HCT116 (cell line): ENCODE data around the gene SLC13A3. TPM values are rescaled to one million over a fixed set of nuclear protein-coding genes. Genes with fewer than 3 reads are reported as not detected.

Experiments
- ATAC-seq: fragments of 200-7000 bp; cut with Tn5 transposase; 2 replicates; pipeline ENCODE4 v1.9.1; 2020; ENCODE audit warnings: mild to moderate bottlenecking, moderate library complexity
- BruUV-seq: library from RNA; stranded (reverse); fragments of 400-500 nt; replicated peaks from 2 replicates; lab custom pipeline; 2021; lab: Mats Ljungman, UMichigan
- CTCF ChIA-PET: fragments of 300-600 bp; sonication (Branson Sonifier 250); formaldehyde crosslinking; loops from one replicate; lab custom pipeline; 2021; ENCODE audit warnings: antibody characterized with exemption; lab: Charles Lee
- POLR2A ChIA-PET: fragments of 300-600, 350-600 bp; sonication (Branson Sonifier 250); formaldehyde crosslinking; loops from one replicate; lab custom pipeline; 2021; ENCODE audit warnings: antibody characterized with exemption; lab: Charles Lee
- RAD21 ChIA-PET, 2 experiments: fragments of 300-600 bp; sonication (Branson Sonifier 250); formaldehyde crosslinking; loops; one replicate each; lab custom pipeline; 2023; ENCODE audit warnings: low total read pairs in 2 of 2; ENCODE audit not compliant: uncharacterized antibody in 2 of 2, unreplicated experiment in 2 of 2, low non-redundant PET in 1 of 2; lab: Charles Lee
- DNase-seq: peaks from one replicate; pipeline ENCODE4 v3.0.0-alpha.2; 2010; ENCODE audit warnings: low read depth, low spot score
- H2AFZ ChIP-seq: fragments of 200-600 bp; shearing (Covaris generic), sonication (generic); 2 replicates; pipeline ENCODE4 v1.6.1; 2017; ENCODE audit warnings: low read depth, mixed run types, mixed read lengths, antibody characterized with exemption, low read length; ENCODE audit not compliant: poor library complexity, severe bottlenecking
- H3K27ac ChIP-seq: 2 replicates; pipeline ENCODE4 v1.5.1; 2012; ENCODE audit warnings: low read depth, low read length
- H3K27me3 ChIP-seq: fragments of 200-600 bp; sonication (generic); 2 replicates; pipeline ENCODE4 v1.6.1; 2016; ENCODE audit warnings: mixed run types, low read length, mixed read lengths; ENCODE audit not compliant: insufficient read depth
- H3K36me3 ChIP-seq, 2 experiments: fragments of 200-500 bp in 1 of 2; fragments of 200-600 bp in 1 of 2; sonication (Bioruptor generic) in 1 of 2; sonication (generic) in 1 of 2; 2 replicates each; pipeline versions ENCODE4 v1.5.1 to v1.6.1; 2014 to 2016; ENCODE audit warnings: low read length in 2 of 2, inconsistent platforms in 1 of 2, mixed read lengths in 1 of 2, mixed run types in 1 of 2; ENCODE audit not compliant: insufficient read depth in 2 of 2, control insufficient read depth in 1 of 2
- H3K4me1 ChIP-seq, 2 experiments: fragments of 200-600 bp in 1 of 2; sonication (generic) in 1 of 2; 2 replicates each; pipeline versions ENCODE4 v1.5.1 to v1.6.1; 2012 to 2017; ENCODE audit warnings: low read length in 2 of 2, inconsistent platforms in 1 of 2, mild to moderate bottlenecking in 1 of 2, mixed read lengths in 1 of 2, mixed run types in 1 of 2, moderate library complexity in 1 of 2; ENCODE audit not compliant: insufficient read depth in 2 of 2, control insufficient read depth in 1 of 2
- H3K4me2 ChIP-seq: fragments of 200-600 bp; sonication (generic); 2 replicates; pipeline ENCODE4 v1.6.1; 2017; ENCODE audit warnings: mixed run types, low read length, mixed read lengths
- H3K4me3 ChIP-seq, 2 experiments: fragments of 200-600 bp in 1 of 2; sonication (generic) in 1 of 2; replicated peaks in 1 of 2; 2 replicates each; pipeline ENCODE4 v1.5.1; 2011 to 2016; ENCODE audit warnings: low read length in 2 of 2, control low read depth in 1 of 2, low read depth in 1 of 2, mild to moderate bottlenecking in 1 of 2, mixed read lengths in 1 of 2, mixed run types in 1 of 2
- H3K79me2 ChIP-seq: fragments of 200-600 bp; sonication (generic); 2 replicates; pipeline ENCODE4 v1.6.1; 2017; ENCODE audit warnings: mild to moderate bottlenecking, mixed run types, low read length, moderate library complexity, mixed read lengths; ENCODE audit not compliant: insufficient read depth
- H3K9ac ChIP-seq: fragments of 200-600 bp; sonication (generic); 2 replicates; pipeline ENCODE4 v1.6.1; 2016; ENCODE audit warnings: low read length, mixed read lengths
- H3K9me2 ChIP-seq: fragments of 200-600 bp; sonication (generic), shearing (Covaris generic); 2 replicates; pipeline ENCODE4 v1.6.1; 2017; ENCODE audit warnings: mixed run types, mild to moderate bottlenecking, moderate library complexity; ENCODE audit not compliant: insufficient read depth
- H3K9me3 ChIP-seq, 2 experiments: fragments of 200-500 bp in 1 of 2; fragments of 200-600 bp in 1 of 2; sonication (Bioruptor generic) in 1 of 2; sonication (generic) in 1 of 2; 2 replicates each; pipeline ENCODE4 v1.6.1; 2014 to 2017; ENCODE audit warnings: low read length in 2 of 2, mixed read lengths in 2 of 2, inconsistent platforms in 1 of 2, low read depth in 1 of 2, mild to moderate bottlenecking in 1 of 2, mixed run types in 1 of 2, moderate library complexity in 1 of 2; ENCODE audit not compliant: control insufficient read depth in 1 of 2, insufficient read depth in 1 of 2
- H4K20me1 ChIP-seq: fragments of 200-600 bp; sonication (generic), shearing (Covaris generic); 2 replicates; pipeline ENCODE4 v1.6.1; 2017; ENCODE audit warnings: mixed run types, mild to moderate bottlenecking, moderate library complexity; ENCODE audit not compliant: insufficient read depth
- CBX3 ChIP-seq: IDR thresholded peaks from 2 replicates; pipeline ENCODE4 v1.6.1; 2012; ENCODE audit warnings: low read depth
- EGR1 ChIP-seq: IDR thresholded peaks from 2 replicates; pipeline ENCODE4 v1.6.1; 2012; ENCODE audit warnings: low read depth
- ELF1 ChIP-seq: IDR thresholded peaks from 2 replicates; pipeline ENCODE4 v1.6.1; 2012; ENCODE audit warnings: low read depth, borderline replicate concordance
- EZH2phosphoT487 ChIP-seq: fragments of 200-600 bp; IDR thresholded peaks from 2 replicates; pipeline ENCODE4 v1.6.1; 2018; ENCODE audit warnings: antibody characterized with exemption, borderline replicate concordance
- JUND ChIP-seq: IDR thresholded peaks from 2 replicates; pipeline ENCODE4 v1.6.1; 2012
- POLR2A ChIP-seq: IDR thresholded peaks from 2 replicates; pipeline ENCODE4 v1.7.0; 2011; ENCODE audit warnings: borderline replicate concordance; ENCODE audit not compliant: insufficient read depth, insufficient read length; ENCODE audit errors: extremely low read depth
- SP1 ChIP-seq: IDR thresholded peaks from 2 replicates; pipeline ENCODE4 v1.6.1; 2012; ENCODE audit warnings: low read depth
- ZNF274 ChIP-seq: fragments of 200-500 bp; sonication (Bioruptor generic); IDR thresholded peaks from 2 replicates; pipeline ENCODE4 v1.6.1; 2014; ENCODE audit warnings: mild to moderate bottlenecking, low read depth, low read length, inconsistent platforms
- intact Hi-C: fragments of 100-400 bp; cut with micrococcal nuclease; formaldehyde crosslinking; loops from 2 replicates; pipeline ENCODE4 v1.10.0; 2022
- total RNA-seq: library from RNA; stranded (reverse); gene quantifications from one replicate; pipeline ENCODE4 v1.2.1, GENCODE V29; 2021; ENCODE audit not compliant: unreplicated experiment
- TF ChIP-seq, protein P1 (sequence below): IDR thresholded peaks from 2 replicates; pipeline ENCODE4 v1.6.1; 2012; ENCODE audit warnings: low read depth
- TF ChIP-seq, protein P2 (sequence below): IDR thresholded peaks from 2 replicates; pipeline ENCODE4 v1.6.1; 2011; ENCODE audit warnings: mild to moderate bottlenecking, low read length, moderate library complexity; ENCODE audit not compliant: insufficient replicate concordance; ENCODE audit errors: extremely low read depth
- TF ChIP-seq, protein P3 (sequence below), 3 experiments: fragments of 200-600 bp in 1 of 3; sonication (generic) in 1 of 3; IDR thresholded peaks in 2 of 3; conservative IDR thresholded peaks in 1 of 3; 2 replicates each; pipeline ENCODE4 v1.5.1; 2012 to 2017; ENCODE audit warnings: low read depth in 2 of 3, low read length in 2 of 3, antibody characterized with exemption in 1 of 3, borderline replicate concordance in 1 of 3, control low read depth in 1 of 3, mild to moderate bottlenecking in 1 of 3, mixed read lengths in 1 of 3, mixed run types in 1 of 3, moderate library complexity in 1 of 3; ENCODE audit not compliant: insufficient read depth in 1 of 3
- TF ChIP-seq, protein P4 (sequence below): IDR thresholded peaks from 2 replicates; pipeline ENCODE4 v1.6.1; 2012

SLC13A3 gene
- total RNA-seq, 1 experiment from 2014 or later: not detected

DNA sequence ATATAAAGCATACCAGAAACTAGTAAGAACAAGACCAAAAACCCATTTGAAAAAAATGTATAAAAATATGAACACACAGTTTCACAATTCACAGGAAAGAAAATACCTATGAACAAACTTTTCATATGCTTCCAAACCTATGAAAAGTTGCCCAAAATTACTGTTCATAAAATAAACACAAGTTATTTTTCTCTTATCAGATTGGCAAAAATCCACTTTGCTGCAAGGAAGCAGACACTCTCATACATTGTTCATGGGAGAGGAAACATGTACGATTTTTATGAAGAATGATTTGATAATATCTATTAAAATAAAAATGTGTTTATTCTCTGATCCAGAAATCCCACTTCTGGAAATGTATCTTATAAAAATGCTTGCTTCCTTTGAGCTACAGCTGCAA is 60.8 kb downstream of the SLC13A3 start (continued):
- TF ChIP-seq, protein P1, sequence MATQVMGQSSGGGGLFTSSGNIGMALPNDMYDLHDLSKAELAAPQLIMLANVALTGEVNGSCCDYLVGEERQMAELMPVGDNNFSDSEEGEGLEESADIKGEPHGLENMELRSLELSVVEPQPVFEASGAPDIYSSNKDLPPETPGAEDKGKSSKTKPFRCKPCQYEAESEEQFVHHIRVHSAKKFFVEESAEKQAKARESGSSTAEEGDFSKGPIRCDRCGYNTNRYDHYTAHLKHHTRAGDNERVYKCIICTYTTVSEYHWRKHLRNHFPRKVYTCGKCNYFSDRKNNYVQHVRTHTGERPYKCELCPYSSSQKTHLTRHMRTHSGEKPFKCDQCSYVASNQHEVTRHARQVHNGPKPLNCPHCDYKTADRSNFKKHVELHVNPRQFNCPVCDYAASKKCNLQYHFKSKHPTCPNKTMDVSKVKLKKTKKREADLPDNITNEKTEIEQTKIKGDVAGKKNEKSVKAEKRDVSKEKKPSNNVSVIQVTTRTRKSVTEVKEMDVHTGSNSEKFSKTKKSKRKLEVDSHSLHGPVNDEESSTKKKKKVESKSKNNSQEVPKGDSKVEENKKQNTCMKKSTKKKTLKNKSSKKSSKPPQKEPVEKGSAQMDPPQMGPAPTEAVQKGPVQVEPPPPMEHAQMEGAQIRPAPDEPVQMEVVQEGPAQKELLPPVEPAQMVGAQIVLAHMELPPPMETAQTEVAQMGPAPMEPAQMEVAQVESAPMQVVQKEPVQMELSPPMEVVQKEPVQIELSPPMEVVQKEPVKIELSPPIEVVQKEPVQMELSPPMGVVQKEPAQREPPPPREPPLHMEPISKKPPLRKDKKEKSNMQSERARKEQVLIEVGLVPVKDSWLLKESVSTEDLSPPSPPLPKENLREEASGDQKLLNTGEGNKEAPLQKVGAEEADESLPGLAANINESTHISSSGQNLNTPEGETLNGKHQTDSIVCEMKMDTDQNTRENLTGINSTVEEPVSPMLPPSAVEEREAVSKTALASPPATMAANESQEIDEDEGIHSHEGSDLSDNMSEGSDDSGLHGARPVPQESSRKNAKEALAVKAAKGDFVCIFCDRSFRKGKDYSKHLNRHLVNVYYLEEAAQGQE: no peak
- TF ChIP-seq, protein P2, sequence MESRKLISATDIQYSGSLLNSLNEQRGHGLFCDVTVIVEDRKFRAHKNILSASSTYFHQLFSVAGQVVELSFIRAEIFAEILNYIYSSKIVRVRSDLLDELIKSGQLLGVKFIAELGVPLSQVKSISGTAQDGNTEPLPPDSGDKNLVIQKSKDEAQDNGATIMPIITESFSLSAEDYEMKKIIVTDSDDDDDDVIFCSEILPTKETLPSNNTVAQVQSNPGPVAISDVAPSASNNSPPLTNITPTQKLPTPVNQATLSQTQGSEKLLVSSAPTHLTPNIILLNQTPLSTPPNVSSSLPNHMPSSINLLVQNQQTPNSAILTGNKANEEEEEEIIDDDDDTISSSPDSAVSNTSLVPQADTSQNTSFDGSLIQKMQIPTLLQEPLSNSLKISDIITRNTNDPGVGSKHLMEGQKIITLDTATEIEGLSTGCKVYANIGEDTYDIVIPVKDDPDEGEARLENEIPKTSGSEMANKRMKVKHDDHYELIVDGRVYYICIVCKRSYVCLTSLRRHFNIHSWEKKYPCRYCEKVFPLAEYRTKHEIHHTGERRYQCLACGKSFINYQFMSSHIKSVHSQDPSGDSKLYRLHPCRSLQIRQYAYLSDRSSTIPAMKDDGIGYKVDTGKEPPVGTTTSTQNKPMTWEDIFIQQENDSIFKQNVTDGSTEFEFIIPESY: no peak
- no peak for TF ChIP-seq POLR2A
- no peak for TF ChIP-seq ELF1
- TF ChIP-seq EGR1: no peak
- no peak for TF ChIP-seq JUND
- TF ChIP-seq, all 23 proteins: peak for 0

DNA sequence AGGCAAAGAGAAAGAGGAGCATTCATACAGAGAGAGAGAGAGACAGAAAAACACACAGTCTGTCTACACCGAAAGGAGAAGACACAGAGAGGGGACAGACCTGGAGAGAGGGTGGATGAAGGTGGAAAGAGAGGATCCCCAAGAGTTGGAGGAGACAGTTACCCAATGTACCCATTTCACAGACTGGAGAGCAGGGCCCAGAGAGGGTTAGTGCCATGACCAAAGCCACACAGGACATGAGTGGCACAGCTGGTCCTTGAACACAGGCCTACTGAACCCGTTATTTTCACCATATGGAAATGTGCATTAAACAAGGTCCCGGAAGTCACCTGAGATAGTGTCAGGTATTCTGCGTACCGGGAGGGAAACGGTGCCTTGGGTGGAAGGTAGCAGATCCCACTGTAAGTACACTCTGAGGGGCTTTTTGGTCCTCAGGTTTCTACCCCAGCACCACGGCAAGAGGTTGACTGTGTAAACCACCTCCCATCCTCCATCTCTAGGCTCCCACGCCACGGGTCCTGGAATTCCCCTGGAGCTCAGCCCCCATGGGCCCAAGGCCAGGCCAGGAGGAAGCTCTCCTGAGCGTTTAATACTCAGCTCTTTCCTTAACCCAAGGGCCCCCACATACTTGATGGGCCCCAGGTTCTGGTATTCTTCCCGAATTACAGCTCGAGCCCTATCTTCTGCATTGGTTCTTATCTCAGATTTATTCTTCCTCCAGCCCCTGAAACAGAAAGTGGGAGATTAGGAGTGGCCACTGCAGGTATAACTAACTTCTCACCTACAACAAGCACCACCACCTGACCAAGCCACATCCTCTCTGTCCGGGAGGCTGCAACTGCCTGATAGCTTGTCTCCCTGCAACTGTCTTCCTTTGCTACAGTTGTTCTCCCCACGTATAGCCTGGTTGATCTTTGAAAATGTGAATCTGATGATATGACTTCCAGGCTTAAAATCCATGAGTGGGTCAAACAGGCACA is 62.4 kb downstream of the SLC13A3 start:
- intact Hi-C loops: no loop called here
- DNase-seq: no peak
- TF ChIP-seq CBX3: no peak
- TF ChIP-seq POLR2A: no peak
- TF ChIP-seq, protein P3, sequence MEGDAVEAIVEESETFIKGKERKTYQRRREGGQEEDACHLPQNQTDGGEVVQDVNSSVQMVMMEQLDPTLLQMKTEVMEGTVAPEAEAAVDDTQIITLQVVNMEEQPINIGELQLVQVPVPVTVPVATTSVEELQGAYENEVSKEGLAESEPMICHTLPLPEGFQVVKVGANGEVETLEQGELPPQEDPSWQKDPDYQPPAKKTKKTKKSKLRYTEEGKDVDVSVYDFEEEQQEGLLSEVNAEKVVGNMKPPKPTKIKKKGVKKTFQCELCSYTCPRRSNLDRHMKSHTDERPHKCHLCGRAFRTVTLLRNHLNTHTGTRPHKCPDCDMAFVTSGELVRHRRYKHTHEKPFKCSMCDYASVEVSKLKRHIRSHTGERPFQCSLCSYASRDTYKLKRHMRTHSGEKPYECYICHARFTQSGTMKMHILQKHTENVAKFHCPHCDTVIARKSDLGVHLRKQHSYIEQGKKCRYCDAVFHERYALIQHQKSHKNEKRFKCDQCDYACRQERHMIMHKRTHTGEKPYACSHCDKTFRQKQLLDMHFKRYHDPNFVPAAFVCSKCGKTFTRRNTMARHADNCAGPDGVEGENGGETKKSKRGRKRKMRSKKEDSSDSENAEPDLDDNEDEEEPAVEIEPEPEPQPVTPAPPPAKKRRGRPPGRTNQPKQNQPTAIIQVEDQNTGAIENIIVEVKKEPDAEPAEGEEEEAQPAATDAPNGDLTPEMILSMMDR (IDR thresholded peaks at IDR 0.05 in 2 of 3, conservative IDR thresholded peaks at IDR 0.05 in 1 of 3; ENCODE audit: borderline replicate concordance in 1 of 3, insufficient read depth in 1 of 3, low read depth in 2 of 3, low read length in 2 of 3): no peak
- no peak for TF ChIP-seq EZH2phosphoT487
- TF ChIP-seq, protein P4, sequence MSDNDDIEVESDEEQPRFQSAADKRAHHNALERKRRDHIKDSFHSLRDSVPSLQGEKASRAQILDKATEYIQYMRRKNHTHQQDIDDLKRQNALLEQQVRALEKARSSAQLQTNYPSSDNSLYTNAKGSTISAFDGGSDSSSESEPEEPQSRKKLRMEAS: no peak
- no peak for TF ChIP-seq ZNF274
- no peak for TF ChIP-seq SP1

More for the DNA sequence above, 62.4 kb downstream of the SLC13A3 start:
- Histone ChIP-seq H3K27ac (no peak overlapping the region), H3K79me2 (no peaks in the 10 kb centered on the region), H3K27me3 (no peaks in the 10 kb centered on the region), H3K4me3 (no peak overlapping the region), H3K9me3 (no peaks in the 10 kb centered on the region), H2AFZ (no peak overlapping the region), H3K4me2 (no peak overlapping the region), H3K9me2 (no peaks in the 10 kb centered on the region), H3K4me1 (no peaks in the 10 kb centered on the region), H3K9ac (no peak overlapping the region), H3K36me3 (no peaks in the 10 kb centered on the region), H4K20me1 (no peaks in the 10 kb centered on the region)
- no peak for ATAC-seq
- RAD21 ChIA-PET: no interaction called here
- POLR2A ChIA-PET: no interaction called here
- CTCF ChIA-PET: no interaction called here
- BruUV-seq: no TSS peak
